Measurements from ENCODE around the gene SMG6.

The SMG6 gene

GRCh38 chr17:2197271-2197670 lies 106.3 kb downstream of the SMG6 start:
- DNase-seq = no peak

- peak; percentile 76 for DNase-seq
Observed at GRCh38 chr17:2195729-2196128, 107.9 kb downstream of the SMG6 start.

DNA sequence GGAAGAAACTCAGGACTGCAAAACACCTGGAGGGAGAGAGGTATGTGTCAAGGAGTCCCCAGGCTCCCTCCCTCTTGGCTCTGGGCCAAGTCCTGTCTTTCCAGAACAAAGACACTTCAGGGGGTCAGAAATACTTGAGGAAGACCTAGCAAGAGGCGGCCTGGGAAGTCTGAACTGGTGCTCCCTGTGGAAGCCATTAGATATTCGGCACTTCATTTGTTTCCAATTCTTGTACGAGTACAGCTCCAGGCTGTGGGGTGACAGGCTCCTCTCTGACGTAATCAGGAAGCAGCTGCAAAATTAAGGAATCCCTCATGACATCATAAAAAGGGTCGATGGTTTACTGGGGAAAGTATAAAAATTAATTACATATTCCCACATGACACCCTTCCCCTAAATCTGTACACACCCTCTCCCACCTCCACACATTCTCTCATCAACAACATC lies 108.7 kb downstream of the SMG6 start:
- no peak for DNase-seq

DNA sequence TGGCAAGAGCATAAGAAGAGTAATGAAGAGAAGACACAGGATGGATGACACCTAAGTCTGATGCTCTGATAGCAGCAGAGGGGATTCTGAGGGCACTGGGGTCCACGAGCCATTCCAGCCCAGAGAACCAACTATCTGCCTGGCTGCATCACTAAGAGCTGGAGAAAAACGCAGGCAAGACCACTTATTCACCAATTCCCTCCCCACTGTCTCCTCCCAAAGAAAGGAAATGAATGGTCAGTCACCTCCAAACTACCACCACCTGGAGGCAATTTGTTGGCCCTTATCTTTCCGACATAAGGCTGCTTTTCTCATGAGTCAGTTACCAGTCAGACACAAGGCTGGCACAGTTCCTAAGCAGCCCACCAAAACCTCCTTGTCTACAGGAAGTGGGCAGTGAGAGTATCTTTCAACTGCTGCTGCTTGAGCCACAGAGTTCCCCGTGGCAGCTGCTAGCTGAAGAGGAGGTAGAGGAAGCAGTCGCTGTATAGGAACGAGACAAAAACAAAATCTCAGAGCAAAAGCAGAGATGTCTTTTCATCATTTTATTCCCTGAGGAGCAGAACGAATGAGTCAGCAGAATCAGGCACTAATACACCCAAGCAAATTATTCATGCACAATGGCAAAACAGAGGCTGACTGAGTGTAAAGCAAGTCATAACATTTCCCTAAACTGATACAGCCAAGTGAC lies 111.1 kb downstream of the SMG6 start:
- peak; percentile 77 for DNase-seq

DNA sequence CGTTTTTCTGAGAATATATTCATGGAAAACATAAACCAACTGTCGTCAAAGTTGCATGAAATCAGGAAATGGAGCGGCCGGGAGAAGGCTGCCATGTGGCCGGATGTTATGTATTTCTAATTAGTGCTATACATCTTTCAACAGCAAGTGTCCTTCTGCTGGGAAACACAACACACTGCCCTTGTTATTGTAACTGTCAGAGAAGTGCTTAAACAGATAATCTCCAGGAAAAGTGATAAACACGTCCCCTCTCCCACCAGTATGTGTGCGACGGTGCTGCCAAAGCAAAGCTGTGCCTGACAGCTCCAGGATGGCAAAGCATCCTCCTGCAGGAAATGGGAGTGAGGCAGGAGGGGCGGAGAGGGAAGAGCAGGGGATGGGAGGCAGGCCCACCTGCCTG lies 111.8 kb downstream of the SMG6 start:
- DNase-seq = no peak

DNA sequence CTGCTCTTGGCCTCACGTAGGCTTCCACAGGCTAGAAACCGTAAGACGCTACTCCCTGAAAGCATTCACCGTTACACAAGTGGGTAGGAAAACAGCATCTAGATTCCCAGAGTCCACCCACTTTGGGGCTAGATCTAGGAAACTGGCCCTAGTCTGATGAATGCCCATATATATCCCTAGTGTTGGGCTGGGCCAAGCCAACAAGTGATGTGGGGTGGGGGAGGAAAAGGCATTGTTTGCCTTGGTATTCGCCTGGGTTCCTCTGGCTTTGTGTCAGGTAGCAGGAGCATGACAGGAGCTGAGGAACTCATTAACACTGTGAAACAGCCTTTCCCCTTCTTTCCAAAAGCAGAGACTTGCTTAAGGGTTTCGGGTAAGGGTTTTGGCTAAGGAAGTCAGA lies 112.4 kb downstream of the SMG6 start:
- DNase-seq = no peak

DNA sequence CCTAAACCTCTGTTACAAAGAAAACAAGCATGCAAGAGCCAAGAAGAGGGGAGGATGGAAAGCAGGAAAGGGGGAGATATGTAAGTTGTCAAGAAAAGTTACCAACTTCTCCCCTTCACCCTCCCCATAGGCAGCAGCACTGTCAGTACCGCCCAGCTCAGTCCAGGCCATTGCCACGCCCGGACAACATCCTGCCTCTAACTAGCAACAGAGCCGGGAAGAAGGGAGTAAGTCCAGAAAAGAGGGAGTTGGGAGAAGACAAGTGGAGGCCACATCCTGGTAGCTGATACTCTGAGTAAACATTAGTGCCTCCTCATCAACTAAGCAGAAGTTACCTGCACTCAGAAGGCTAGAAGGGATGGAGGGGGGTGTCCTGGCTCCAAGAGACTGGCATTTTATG lies 113.6 kb downstream of the SMG6 start:
- DNase-seq = no peak

DNA sequence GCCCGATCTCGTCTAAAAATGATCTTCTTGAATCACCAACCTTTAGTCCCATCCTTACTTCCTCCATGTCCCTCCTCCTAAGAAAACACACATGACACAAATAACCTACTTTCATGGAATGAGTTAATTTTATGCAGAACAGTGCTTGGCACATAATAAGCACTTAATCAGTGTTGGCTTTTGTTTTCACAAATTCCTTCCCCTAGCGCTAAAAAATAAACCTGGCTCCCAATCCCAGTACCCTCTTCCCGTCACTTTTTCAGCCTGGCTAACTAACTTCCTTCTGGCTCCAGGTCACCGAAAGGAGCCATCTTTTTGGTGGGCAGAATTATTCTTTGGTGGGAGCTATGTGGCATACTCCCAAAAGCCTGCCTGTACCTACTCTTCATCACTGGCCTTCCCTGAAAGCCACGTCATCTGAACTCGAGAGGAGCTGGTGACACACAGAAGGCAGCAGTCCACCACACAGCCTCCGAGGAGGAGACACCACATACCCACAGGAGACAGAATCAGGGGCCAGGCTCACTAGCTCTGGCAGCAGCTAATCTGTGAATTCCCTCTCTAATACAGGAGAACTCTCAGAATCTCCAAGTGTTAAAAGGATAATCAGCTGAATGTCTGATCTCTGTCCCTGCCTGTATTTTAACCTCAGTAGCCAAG lies 114.5 kb downstream of the SMG6 start:
- no peak for DNase-seq

DNA sequence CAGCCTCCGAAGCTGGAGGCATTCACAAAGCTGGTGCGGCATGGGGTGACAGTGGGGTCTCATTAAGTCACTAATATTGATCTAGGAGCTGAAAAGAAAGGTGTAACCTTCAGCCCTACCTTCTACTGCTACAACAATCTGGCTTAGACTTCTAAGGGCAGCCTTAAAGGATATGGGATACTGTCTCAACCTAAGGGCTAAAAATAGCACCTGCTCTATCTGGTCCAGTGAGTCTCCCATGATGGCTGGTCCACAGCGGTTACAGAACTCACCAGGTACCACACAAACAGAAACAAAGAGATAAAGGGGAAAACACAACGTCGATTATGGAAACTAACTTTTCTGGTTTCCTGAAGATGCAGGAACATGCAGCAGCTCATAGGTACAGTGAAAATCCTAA lies 115.8 kb downstream of the SMG6 start:
- no peak for DNase-seq

- DNase-seq = no peak
Observed at GRCh38 chr17:2186937-2187336, 116.6 kb downstream of the SMG6 start.

- DNase-seq = no peak
Observed at GRCh38 chr17:2184993-2185931, 118.3 kb downstream of the SMG6 start.

DNA sequence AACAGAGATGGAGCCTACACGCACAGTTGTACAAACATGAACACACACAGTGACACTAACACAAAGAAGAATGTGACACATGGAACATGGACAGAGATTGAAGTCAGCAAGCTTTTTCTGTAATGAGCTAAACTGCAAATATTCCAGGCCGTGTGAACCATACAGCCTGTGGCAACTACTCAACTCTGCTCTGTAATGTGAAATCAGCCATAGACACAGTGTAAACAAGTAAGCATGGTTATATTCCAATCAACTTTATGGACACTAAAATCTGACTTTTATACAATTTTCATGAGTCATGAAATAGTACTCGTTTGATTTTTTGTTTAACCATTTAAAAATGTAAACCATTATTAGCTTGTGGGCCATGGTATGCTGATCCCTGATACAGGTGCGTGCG lies 120.2 kb downstream of the SMG6 start:
- DNase-seq = no peak

DNA sequence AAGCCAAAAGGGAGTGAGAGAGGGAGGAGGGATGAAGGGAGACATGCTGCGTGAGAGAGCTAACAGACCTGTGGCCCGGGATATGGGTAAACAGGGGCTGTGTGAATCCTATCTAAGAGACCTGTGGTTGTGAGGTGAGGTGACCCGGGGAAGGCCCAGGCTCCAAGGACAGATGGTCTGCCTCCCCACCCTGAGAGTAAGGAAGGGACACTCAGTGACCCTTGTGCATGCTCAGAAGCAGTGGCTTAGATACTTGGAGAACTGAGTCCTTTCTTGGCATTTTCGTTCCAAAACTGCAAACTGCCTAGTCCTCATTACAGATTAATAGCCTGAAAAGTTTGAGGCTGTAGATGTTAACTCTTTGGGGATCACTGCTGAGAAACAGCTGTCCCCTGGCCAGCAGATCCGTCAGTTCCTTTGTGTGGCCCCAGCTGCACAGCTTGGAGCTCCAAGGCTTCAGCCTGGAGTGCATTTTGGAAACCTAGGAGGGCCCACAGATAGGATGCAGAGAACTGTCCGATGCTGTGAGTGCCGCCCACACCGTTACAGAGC lies 121.6 kb downstream of the SMG6 start:
- DNase-seq = no peak

- DNase-seq = no peak
Observed at GRCh38 chr17:2181206-2181896, 122.2 kb downstream of the SMG6 start.

DNA sequence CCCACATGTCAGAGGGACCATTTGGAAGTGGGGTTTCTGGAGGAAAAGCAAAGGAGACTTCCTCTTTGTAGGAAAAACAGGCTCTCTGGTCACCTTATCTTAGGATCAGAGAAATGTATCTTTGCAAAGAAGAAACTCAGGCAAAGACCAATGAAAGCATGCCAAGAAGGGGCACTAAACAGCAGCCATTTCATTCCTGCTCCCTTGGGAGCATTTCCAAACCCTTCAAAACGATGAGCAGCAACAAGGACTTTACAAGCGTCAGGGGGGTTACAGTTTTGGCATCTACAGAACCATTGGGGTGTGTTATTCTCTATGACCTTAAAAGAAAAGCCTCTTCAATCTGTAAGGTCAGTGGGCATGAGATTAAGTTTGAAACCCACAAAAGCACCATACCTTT lies 122.8 kb downstream of the SMG6 start:
- no peak for DNase-seq

GRCh38 chr17:2179615-2180295 lies 123.8 kb downstream of the SMG6 start:
- DNase-seq = no peak

GRCh38 chr17:2178798-2179501 lies 124.6 kb downstream of the SMG6 start:
- DNase-seq = no peak

GRCh38 chr17:2177235-2177811 lies 126.3 kb downstream of the SMG6 start:
- DNase-seq = no peak

- DNase-seq = no peak
Observed at GRCh38 chr17:2176499-2177169, 127.0 kb downstream of the SMG6 start.

DNA sequence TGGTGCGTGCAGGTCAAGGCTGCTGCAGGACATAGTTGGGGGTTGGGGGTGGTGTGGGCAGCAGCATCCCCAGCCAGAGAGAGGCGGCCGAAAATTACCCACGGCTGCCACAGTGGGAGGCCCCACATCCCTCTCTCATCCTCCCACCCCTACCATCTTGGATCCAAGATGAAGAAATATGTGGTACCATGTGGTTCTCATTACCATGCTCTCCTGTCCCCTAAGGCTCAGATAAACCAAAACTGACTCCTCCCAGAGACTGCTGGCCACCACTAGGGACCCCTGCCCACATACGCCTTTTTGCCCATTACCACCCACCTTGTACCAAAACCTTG lies 128.3 kb downstream of the SMG6 start:
- DNase-seq = no peak

Measured in stimulated activated CD8-positive, alpha-beta memory T cell treated with anti-CD3 and anti-CD28 coated beads, Interleukin-4, amount 100 ng/mL, for 48 hours (primary cell).